Smooth muscle cell (in vitro differentiated cells): ENCODE data around the gene KATNAL1. TPM values are rescaled to one million over a fixed set of nuclear protein-coding genes. Genes with fewer than 3 reads are reported as not detected.

ENCODE experiments used
- DNase-seq: peaks from one replicate; lab custom pipeline; 2025; ENCODE audit not compliant: unreplicated experiment; lab: John Stamatoyannopoulos, UW
- H2AFZ ChIP-seq: fragments of 200-600 bp; sonication (generic); 2 replicates; pipeline ENCODE4 v1.6.0; 2016; ENCODE audit warnings: antibody characterized with exemption, low read depth, mild to moderate bottlenecking
- H3F3A ChIP-seq: fragments of 200-600 bp; sonication (generic); 2 replicates; pipeline ENCODE4 v1.6.0; 2017; ENCODE audit warnings: antibody characterized with exemption, low read depth
- H3K27ac ChIP-seq: fragments of 200-600 bp; sonication (generic); 2 replicates; pipeline ENCODE4 v1.5.1; 2016; ENCODE audit warnings: low read depth, mild to moderate bottlenecking
- H3K27me3 ChIP-seq: fragments of 200-600 bp; sonication (generic); 2 replicates; pipeline ENCODE4 v1.6.1; 2016; ENCODE audit warnings: low read depth, mild to moderate bottlenecking
- H3K36me3 ChIP-seq: fragments of 200-600 bp; sonication (generic); 2 replicates; pipeline ENCODE4 v1.5.1; 2016; ENCODE audit warnings: low read depth
- H3K4me1 ChIP-seq: fragments of 200-600 bp; sonication (generic); 2 replicates; pipeline ENCODE4 v1.5.1; 2016; ENCODE audit warnings: low read depth
- H3K4me2 ChIP-seq: fragments of 200-600 bp; sonication (generic); 2 replicates; pipeline ENCODE4 v1.6.0; 2016; ENCODE audit warnings: mild to moderate bottlenecking
- H3K4me3 ChIP-seq: fragments of 200-600 bp; sonication (generic); 2 replicates; pipeline ENCODE4 v1.5.1; 2016; ENCODE audit warnings: mild to moderate bottlenecking
- H3K79me2 ChIP-seq: fragments of 200-600 bp; sonication (generic); 2 replicates; pipeline ENCODE4 v1.6.0; 2016; ENCODE audit warnings: low read depth, mild to moderate bottlenecking
- H3K9ac ChIP-seq: fragments of 200-600 bp; sonication (generic); 2 replicates; pipeline ENCODE4 v1.6.0; 2016; ENCODE audit warnings: low read depth
- H3K9me3 ChIP-seq: fragments of 200-600 bp; sonication (generic); replicated peaks from 2 replicates; pipeline ENCODE4 v1.5.1; 2016; ENCODE audit warnings: low read depth
- H4K20me1 ChIP-seq: fragments of 200-600 bp; sonication (generic); 2 replicates; pipeline ENCODE4 v1.6.0; 2016; ENCODE audit warnings: low read depth
- WGBS: methylation state at CpG from one replicate; pipeline ENCODE4 v1.1.7; 2016; ENCODE audit warnings: low lambda C conversion rate; 5-methylcytosine and 5-hydroxymethylcytosine counted together
- polyA plus RNA-seq: library from polyadenylated mRNA; unstranded; fragments of >200 nt; fragmentation: Nextera tagmentation; extraction: Ambion mirVana; gene quantifications from 2 replicates; pipeline ENCODE4 v1.2.1, GENCODE V29; 2016
- total RNA-seq: library from RNA; depleted of rRNA; stranded (reverse); fragments of >200 nt; gene quantifications from 2 replicates; pipeline ENCODE4 v1.2.3, GENCODE V29; 2014
- TF ChIP-seq, protein P1 (sequence below): fragments of 200-600 bp; sonication (generic); IDR thresholded peaks from 2 replicates; pipeline ENCODE4 v1.5.1; 2017; ENCODE audit warnings: borderline replicate concordance, mild to moderate bottlenecking, antibody characterized with exemption; ENCODE audit not compliant: insufficient read depth, poor library complexity, severe bottlenecking

Gene KATNAL1
- total and polyA plus RNA-seq, 2 experiments from 2014 or later = 12.4 to 35.1 TPM

DNA sequence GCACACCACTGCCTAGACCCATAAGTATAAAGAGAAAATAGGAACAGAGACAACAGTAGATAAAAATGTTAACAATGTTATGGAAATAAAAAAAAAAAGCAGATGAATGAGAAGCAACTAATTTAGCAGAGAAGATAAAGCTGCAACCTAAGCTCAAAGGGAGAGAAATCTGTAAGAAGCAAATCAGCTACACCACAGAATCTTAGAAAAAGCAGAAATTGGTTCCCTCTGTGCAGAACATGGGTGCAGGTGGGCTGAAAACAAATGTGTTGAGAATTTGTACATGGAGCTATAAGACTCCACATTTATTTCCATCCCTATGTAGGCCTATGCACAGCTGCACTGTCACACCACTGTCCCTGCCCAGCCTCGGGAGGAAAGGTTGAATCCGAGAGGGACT, 44.8 kb upstream of the KATNAL1 start:
- no peak for DNase-seq
- Histone ChIP-seq H4K20me1 (no peaks in the 10 kb centered on the region), H3K27ac (no peak overlapping the region), H3F3A (no peaks in the 10 kb centered on the region), H3K79me2 (no peaks in the 10 kb centered on the region), H3K9me3 (no peaks in the 10 kb centered on the region), H3K4me2 (no peak overlapping the region), H3K4me1 (no peaks in the 10 kb centered on the region), H3K4me3 (no peak overlapping the region), H3K36me3 (no peaks in the 10 kb centered on the region), H3K27me3 (no peaks in the 10 kb centered on the region), H2AFZ (no peak overlapping the region), H3K9ac (no peak overlapping the region)
- TF ChIP-seq, protein P1, sequence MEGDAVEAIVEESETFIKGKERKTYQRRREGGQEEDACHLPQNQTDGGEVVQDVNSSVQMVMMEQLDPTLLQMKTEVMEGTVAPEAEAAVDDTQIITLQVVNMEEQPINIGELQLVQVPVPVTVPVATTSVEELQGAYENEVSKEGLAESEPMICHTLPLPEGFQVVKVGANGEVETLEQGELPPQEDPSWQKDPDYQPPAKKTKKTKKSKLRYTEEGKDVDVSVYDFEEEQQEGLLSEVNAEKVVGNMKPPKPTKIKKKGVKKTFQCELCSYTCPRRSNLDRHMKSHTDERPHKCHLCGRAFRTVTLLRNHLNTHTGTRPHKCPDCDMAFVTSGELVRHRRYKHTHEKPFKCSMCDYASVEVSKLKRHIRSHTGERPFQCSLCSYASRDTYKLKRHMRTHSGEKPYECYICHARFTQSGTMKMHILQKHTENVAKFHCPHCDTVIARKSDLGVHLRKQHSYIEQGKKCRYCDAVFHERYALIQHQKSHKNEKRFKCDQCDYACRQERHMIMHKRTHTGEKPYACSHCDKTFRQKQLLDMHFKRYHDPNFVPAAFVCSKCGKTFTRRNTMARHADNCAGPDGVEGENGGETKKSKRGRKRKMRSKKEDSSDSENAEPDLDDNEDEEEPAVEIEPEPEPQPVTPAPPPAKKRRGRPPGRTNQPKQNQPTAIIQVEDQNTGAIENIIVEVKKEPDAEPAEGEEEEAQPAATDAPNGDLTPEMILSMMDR = no peak
- 94% methylated on average over 2 of the region's 2 CpGs for WGBS

DNA sequence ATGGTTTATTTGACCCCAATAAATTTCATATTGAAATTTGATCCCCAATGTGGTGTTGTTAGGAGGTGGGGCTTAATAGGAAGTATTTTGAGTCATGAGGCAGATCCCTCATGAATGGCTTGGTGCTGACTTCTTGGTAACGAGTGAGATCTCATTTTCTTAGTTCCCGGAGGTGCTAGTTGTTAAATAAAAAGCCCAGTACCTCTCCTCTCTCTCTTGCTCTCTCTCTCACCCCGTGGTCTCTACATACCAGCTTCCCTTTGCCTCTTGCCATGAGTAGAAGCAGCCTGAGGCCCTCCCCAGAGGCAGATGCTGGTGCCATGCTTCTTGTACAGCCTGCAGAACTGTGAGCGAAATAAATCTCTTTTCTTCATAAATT, 39.4 kb upstream of the KATNAL1 start:
- H3K27me3 ChIP-seq = no peaks in the 10 kb centered on the region
- H3K4me3 ChIP-seq = no peak overlapping the region
- H3F3A ChIP-seq = peaks cover 5% of the 10 kb centered on the region
- no peak overlapping the region for H3K4me2 ChIP-seq
- DNase-seq = no peak
- H3K79me2 ChIP-seq = no peaks in the 10 kb centered on the region
- H2AFZ ChIP-seq = no peak overlapping the region
- H3K9ac ChIP-seq = no peak overlapping the region
- H3K9me3 ChIP-seq = no peaks in the 10 kb centered on the region
- H4K20me1 ChIP-seq = no peaks in the 10 kb centered on the region
- H3K27ac ChIP-seq = no peak overlapping the region
- WGBS = 86% methylated on average over 4 of the region's 4 CpGs
- no peaks in the 10 kb centered on the region for H3K4me1 ChIP-seq
- TF ChIP-seq, protein P1 = no peak
- H3K36me3 ChIP-seq = no peaks in the 10 kb centered on the region

DNA sequence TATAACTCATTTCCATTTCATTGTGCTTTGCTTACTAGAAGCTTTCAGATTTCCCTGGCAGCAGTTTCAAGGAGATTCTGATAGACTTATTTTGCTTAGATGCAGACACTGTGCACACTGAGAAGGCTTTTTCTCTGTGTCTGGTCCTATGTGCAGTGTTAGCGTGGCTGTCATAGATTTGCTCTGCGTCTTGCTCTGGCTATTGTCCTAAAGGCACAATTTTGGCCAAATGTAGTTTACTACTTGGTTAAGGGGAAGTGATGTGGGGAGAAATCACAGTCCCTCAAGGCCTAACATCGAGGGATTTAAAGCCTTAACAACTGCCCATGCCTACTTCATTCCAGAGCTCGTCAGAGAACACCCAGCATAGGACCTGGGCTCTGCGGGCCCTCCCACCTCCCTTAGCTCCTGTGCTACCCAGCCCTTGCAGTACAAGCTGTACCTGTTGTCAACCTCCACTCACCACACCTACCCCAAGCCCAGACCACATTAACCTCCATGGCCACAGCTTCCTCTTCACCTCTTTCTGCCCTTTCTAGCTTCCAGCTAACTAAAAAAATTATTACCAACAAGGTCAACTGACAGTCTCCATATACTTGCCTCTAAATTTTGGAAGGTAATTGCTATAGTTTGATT, 38.9 kb upstream of the KATNAL1 start:
- Histone ChIP-seq H3F3A (peaks cover 5% of the 10 kb centered on the region), H3K4me1 (peaks cover 2% of the 10 kb centered on the region), H3K4me2 (no peak overlapping the region), H3K4me3 (no peak overlapping the region), H3K79me2 (no peaks in the 10 kb centered on the region), H3K9ac (no peak overlapping the region), H3K9me3 (no peaks in the 10 kb centered on the region), H3K36me3 (no peaks in the 10 kb centered on the region), H4K20me1 (no peaks in the 10 kb centered on the region), H2AFZ (no peak overlapping the region), H3K27ac (no peak overlapping the region), H3K27me3 (no peaks in the 10 kb centered on the region)
- TF ChIP-seq, protein P1 = no peak
- 95% methylated on average over 5 of the region's 5 CpGs for WGBS
- DNase-seq = no peak
